GM04504 (cell line): Measurements from ENCODE around the gene NANS.
"Not testable (repeated sequence)": the region's sequence is repeated elsewhere in the genome, so short reads cannot be mapped to it uniquely, and the experiment has no call there.

Source experiments
- DNase-seq: peaks from one replicate; pipeline ENCODE4 v3.0.0-alpha.2; 2012; ENCODE audit warnings: low read depth

Gene NANS

DNA sequence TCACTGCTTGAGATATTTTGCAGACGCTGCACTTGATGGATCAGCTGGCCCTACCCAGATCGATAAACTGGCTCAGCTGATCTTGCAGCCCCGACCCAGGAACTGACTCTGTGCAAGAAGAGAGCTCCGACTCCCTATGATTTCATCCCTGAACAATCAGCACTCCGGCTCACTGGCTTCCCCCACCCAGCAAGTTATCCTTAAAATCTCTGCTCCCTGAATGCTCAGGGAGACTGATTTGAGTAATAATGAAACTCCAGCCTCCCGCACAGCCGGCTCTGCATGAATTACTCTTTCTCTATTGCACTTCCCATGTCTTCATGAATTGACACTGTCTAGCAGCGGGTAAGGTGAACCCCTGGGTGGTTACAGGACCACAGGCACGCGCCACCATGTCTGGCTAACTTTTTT, 16.9 kb upstream of the NANS start:
- DNase-seq: no peak

DNA sequence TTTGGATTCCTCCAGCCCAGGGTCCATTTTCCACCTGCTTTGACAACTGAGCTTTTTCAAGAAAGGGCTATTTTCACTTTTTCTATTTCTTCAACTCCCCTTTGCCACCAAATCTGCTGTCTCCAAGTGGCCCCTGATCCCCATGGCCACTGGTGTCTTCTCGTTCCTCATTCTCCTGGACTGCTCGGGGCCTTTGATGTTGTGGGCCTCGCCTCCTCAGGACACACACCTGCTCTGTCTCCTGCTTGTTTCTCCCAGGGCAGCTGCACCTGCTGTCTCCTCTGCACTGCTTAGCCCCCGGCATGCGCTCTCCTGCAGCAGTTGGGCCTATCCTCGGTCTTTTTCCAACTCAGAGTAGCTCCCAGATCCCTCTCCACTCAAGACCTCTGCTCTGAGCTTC, 16.3 kb upstream of the NANS start:
- DNase-seq: no peak

DNA sequence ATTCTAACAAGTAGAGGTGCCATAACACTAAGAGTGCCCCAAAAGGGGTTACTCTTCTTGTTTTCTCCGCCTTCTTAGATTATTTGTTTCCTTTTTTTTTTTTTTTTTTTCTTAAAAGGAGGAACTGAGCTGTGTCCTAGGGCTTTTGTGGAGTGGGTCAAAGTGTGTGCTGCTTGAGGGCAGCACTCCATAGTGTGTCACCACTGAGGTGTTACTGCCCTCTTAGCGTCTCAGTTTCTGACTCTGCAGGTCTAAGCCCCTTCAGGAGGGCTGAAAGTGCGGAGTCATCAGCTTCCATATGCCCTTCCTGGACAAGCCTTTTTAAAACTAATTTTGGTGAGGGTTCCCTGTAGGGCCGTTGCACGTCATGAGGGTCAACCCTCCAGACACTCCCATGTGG, 12.6 kb upstream of the NANS start:
- DNase-seq: no peak

DNA sequence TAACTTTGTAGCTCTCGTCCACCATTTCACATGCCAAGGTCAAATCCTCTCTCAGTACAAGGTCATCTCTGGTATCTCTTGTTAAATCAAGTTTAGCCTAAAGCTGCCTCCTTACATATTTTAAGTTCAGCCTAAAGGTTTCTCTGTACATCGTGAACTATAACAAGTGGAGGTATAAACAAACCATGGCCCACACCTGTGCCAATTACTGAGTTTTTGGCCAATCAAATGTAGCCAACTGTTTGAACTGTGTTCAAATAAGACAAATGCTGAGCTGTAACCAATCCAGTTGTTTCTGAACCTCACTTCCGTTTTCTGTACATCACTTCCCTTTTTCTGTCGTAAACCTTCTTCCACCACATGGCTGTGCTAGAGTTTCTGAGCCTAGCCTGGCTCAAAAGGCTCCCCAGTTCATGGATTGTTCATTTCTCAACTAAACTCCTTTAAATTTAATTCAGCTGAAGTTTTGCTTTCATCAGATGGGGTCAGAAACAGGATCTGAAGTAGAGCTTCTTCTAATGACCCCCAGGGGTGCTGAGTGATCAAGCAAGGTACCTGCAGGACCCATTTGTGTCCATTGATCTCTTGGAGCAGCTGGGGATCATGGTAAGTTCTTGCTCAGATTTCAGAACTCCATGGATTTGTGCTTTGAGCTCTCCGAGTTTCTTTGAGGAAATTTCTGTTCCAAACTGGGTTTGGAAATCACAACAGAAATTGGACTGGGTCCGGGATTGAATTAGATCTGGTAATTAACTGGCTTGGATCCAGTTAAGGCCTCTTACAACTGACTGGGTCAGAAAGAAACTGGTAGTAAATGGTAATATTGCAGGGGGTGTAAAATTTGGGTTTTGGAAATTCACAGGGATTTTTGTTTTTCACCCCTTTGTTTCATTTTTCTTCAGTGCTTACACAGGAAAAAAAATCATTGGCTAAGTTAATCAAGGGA, 11.0 kb upstream of the NANS start:
- DNase-seq: no peak

DNA sequence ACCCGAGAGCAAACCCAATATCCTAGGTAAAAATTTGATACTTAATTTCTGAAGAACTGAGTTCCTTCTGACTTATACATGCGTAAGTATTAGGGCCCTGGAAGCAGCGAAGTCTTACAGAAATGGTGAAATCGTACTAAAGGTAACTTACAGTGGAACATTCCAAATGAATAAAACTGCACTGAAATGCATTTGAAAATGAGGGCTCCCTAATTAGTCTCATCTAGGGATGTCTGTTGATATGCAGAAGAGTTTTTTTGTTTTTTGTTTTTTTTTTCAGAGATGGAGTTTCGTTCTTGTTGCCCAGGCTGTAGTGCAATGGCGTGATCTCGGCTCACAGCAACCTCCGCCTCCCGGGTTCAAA, 10.4 kb upstream of the NANS start:
- no peak for DNase-seq

DNA sequence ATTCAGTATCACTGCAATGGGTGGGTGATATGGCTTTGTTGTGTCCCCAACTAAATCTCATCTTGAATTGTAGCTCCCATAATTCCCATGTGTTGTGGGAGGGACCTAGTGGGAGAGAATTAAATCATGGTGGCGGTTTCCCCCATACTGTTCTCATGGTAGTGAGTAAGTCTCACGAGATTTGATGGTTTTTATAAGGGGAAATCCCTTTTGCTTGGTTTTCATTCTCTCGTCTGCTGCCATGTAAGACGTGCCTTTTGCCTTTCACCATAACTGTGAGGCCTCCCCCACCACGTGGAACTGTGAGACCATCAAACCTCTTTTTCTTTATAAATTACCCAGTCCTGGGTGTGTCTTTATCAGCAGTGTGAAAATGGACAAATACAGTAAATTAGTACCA, 9.5 kb upstream of the NANS start:
- no peak for DNase-seq

DNA sequence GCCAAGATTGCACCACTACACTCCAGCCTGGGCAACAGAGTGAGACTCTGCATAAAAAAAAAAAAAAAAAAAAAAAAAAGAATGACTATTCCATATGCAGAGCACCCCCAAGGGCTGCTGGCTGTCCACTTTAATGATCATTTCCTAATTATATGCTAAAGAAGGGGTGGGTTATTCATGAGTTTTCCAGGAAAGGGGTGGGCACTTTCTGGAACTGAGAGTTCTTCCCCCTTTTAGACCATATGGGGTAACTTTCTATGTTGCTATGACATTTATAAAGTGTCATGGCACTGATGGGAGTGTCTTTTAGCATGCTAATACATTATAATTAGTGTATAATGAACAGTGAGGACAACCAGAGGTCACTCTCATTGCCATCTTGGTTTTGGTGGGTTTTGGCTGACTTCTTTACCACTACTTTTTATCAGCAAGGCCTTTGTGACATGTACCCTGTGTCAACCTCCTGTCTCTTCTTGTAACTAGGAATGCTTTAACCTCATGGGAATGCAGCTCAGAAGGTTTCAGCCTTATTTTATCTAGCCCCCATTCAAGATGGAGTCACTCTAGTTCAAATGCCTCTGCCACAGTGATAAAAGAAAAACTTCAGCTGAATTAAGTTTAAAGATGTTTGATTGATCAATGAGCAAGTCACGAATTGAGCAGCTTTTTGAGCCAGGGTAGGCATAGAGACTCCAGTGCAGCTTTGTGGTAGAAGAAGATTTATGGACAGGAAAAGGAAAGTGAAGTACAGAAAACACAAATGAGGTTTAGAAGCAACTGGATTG, 7.1 kb upstream of the NANS start:
- no peak for DNase-seq

DNA sequence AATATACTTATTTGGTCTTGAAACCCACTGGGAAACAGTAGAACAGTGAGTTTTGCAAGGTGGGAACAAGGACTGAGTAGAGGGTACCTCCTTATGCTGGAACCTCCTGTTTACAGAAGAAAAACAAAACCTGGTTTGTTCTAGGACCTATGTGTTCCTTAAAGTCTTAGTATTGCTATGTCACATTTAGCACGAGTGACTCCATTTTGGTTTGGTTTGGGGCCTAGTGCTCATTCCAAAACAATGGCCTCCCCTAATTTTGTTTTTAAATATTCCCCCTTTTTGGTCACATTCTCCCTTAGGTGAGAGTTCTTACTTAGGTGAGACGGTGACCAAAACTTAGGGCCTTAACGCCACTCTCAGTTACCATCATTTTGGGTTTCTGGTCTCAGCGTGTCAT, 6.2 kb upstream of the NANS start:
- no peak for DNase-seq

DNA sequence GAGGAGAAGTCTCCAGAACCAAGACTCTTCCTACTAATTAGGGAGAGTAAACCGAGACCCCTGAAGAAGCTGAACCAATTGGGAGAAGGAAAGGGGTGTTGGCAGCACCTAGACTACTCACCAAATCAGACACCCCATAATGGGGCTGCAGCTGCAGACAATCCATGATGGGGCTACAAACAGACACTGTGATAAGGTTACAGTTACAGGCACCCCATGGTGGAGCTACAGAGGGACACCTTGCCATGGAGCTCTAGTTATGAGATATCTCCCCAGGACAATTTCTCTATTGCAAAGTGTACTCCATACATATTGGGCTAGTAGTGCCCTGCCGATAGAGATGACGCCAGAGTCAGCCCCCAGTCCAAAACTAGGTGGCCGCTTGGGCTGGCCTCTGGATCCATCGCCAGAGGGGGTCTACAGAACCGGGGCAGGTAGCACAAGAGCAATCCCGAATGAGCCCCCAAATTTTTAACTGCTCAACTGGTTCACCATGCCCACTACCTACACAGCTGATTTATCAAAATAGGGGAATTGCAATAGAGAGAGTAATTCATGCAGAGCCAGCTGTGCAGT, 2.1 kb upstream of the NANS start:
- no peak for DNase-seq

DNA sequence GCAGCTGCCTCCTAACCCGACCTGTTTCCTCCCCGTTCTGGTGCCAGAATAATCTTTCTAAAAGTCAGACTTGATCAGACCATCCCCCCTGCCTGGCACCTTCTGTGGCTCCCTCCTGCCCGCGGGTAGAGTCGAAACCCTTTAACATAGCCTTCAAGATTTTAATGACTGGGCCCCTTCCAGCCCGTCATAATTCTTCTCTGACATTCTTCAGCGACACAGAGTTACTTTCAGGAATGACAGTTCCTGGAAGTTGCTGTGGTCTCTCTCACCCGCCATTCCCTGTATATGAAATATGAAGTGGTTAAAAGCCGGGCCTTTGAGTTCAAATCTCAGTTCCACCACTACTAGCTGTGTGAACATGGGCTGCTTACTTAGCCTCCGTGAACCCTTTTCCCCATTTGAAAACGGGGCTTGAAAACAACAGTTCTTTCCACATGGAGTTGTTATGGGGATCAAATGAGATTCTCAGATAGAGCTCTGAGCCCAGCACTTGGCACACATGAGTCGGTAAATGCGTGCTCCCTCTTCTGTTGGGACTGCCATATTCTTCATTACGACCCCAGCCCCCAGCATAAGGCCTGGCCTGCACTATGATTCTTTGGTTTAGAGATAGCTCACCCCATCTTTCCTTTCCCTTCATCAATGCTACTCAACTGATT, 737 bp downstream of the NANS start:
- DNase-seq: no peak

DNA sequence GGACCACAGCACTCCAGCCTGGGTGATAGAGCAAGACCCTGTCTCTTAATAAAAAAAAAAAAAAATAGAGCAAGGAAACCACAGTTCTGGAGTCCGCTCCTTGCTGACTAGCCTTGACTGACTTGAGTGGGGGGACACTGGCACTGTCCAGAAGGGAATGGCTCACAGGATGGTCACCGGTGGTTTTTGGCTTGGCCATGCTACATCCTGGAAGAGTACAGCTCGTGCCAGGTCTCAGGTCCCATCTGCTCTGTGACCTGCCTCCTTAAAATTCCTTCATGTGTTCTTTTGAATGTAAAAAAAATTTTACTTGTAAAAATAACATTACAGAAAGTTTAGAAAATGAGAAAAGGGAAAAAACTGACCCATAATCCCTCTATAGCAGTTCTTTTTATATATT, 5.6 kb downstream of the NANS start:
- DNase-seq: no peak

DNA sequence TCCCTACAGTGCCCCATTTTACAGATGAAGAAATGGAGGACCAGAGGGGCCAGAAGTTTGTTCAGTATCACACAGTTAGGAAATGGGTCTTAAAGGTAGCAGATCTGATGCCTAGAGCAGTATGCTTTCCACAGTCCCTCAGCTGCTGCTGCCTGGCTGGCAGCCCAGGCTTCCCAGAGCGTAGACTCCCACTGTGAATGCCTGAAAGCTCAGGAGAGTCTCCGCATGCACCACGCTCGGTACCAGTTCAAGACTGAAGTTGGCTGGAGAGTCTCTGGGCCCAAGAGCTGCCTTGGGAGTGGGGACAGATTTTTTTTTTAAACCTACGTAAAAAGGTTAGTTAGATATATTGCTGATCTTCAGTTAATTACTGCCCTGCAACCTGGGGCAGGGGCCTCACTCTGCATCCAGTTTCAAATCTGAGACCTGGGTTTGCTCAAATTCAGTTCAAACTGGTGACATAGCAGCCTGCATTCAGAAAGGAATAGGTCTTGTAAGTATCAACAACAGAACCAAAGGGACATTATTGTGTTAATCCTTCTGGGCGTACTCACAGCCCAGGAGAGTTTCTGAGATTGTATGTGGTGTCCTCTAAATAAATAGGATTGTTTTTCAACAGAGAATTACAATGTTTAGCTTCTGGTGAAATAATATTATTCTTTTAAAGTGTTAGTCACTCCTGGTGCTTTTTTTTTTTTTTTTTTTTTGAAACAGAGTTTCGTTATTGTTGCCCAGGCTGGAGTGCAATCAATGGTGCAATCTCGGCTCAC, 8.3 kb downstream of the NANS start:
- DNase-seq: no peak

DNA sequence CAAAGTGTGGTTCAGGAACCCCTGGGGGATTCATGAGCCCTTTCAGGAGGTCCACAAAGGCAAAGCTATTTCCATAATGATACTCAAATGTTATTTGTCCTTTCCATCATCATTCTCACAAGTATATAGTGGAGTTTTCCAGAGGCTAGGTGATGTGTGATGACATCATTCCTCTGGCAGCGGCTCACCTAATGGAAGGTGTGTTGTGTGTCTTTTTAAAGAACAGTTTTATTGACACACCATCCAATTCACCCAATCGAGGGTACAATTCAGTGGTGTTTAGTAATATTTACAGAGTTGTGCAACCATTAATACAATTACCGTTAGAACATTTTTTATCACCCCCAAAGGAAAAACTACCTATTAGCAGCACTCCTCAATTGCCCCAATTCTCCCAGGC, 9.7 kb downstream of the NANS start:
- no peak for DNase-seq

DNA sequence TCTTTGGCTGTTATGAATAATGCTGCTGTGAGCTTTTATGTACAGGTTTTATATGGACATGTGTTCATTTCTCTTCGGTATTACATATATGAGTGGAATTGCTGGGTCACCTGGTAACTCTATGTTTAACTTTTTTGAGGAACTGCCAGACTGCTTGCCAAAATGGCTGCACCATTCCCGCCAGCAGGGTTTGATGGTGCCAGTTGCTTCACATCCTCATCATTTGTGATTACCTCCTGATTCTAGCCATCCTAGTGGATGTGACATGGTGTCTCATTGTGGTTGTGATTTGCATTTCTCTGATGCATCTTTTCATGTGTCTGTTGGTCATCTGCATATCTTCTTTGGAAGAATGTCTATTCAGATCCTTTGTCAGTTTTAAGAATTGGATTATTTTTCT, 10.7 kb downstream of the NANS start:
- DNase-seq: no peak

DNA sequence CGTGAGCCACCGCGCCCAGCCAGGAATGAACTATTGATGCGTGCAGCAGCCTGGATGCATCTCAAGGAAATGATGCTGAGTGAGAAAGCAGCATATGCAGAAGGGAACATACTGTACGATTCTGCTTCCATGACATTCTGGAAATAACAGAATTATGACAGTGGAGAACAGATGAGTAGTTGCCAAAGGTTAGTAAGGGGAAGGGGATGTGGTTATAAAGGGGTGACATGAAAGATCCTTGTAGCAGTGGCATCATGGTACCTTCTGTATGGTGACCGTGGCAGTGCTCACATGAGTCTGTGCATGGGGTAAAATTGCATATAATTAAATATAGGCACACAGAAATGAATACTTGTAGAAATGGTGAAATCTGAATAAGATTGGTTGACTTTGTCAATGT, 13.0 kb downstream of the NANS start:
- no peak for DNase-seq

DNA sequence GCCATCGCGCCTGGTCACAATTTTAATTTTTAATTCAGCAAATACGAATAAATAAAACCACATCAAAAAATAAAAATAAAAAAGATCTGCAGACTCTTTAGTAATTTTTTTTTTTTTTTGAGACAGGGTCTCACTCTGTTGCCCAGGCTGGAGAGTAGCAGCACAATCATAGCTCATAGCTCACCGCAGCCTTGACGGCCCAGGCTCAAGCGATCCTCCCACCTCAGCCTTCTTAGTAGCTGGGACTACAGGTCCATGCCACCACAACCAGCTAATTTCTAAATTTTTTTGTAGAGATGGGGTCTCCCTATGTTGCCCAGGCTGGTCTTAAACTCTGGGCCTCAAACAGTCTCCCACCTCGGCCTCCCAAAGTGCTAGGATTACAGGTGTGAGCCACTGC, 14.2 kb downstream of the NANS start:
- DNase-seq: no peak

DNA sequence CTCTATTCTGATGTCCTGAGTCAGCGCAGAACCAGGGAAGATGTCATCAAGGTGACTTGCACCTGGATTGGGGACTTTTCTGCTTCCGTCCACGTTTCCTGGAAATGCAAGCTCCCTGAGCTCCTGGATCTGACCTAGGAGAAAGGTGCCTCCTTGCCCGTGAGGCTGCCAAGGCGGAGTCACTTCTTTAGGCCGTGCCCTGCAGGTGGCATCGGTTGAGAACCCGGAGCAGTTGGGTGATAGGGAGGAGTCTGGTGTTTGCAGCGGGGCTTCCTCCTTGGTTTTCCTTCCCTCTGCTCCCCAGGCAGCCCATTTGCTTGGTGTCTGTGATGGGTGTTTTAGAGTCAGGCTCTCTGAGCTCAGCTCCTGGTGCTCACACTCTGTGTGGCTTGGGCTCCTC, 15.2 kb downstream of the NANS start:
- DNase-seq: no peak

DNA sequence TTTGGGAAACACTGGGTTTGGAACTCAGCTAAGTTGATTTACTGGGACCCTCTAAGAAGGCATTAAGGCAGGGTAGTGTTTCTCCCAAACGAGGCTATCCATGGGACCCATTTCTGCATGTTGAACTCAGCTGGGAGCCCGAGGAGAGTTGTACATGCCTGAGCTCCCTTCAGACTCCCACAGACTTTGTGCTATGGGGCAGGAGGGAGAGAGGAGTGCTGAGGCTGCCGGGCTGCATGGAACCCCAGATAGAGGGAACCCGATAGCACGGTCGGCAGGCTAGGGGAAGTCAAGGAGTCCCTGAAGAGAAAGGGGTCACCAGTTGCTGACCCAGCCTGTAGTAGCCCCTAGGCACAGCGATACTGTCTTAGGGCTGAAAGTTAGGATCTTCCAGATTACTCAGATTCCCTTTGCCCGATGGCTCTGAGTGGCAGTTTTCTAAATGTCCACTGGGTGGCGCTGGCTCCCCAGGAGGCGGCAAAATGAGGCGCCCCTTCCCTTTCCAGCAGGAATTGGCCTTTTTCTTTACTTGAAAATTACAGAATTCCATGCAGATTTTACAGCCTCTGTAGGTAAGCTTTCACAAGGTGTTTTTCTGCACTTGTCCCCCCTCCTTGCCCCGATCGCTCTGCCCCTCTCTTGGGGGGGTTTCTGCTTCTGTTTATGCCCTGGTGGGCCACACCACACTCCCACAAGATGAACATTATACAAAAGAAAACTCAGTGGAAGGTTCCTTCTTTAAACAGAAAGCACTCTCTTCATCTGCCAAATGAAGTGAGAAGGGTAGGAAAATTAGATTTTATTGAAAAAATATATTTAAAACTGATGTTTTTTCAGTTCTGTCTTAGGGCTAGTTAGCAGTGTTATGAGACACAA, 17.8 kb downstream of the NANS start:
- DNase-seq: no peak

DNA sequence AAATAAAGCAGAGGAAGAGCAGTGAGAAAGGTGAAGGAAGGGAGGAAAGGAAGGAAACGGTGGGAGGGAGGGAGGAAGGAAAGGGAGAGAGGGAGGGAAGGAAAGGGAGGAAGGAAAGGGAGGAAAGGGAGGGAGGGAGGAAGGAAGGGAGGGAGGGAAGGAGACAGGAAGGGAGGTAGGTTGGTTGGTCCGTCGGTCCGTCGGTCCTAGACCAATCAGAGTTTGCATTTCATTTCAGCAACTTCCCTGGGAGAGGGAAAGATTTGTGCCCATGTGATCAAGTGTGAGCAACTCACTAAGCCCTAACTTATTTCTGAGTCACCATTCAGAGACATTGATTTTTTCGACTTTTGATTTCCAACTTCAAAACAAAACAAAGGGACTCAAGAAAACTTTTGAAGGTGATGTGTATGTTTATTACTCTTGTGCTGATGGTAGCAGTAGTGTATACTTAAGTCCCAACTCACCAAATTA, 18.8 kb downstream of the NANS start:
- no peak for DNase-seq

DNA sequence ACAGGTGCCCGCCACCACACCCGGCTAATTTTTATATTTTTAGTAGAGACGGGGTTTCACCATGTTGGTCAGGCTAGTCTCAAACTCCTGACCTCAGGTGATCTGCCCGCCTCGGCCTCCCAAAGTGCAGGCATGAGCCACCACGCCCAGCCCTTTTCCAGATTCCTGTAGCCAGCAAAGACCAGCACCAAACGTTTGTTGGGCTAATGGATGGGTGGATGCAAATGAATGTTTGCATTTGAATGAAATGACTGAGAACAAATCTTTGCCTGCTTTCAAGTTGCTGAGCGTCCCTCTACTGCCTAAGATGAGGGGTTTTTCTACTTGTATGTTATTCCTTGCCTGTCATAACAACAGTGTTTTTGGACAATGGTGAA, 20.0 kb downstream of the NANS start:
- DNase-seq: not testable (repeated sequence)

DNA sequence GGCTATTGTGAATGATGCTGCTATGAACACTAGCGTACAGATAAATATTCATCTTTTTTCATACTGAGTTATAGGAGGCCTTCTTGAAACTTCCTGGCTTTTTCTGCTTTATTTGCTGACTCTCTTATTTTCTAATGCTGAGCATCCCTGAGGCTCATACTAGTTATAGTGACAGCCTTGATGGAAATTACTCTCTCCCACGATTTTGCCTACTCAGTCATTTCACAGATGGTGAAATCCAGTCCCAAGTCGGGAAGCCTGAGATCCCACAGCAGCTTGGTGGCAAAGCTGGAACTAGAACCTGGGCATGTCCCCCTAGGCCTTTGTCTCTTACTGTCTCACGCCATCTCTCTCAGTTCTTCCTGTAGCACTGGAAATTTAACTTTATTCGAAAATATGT, 22.4 kb downstream of the NANS start:
- no peak for DNase-seq
